GM10847 (cell line): ENCODE measurements around the gene BCL11B.

Source experiments
- POLR2A ChIP-seq: IDR thresholded peaks from 2 replicates; pipeline ENCODE4 v1.6.1; 2011; ENCODE audit not compliant: insufficient read length; ENCODE audit errors: extremely low read depth

The BCL11B gene

GRCh38 chr14:99254328-99255009, 17.5 kb downstream of the BCL11B start:
- no peak for TF ChIP-seq POLR2A

DNA sequence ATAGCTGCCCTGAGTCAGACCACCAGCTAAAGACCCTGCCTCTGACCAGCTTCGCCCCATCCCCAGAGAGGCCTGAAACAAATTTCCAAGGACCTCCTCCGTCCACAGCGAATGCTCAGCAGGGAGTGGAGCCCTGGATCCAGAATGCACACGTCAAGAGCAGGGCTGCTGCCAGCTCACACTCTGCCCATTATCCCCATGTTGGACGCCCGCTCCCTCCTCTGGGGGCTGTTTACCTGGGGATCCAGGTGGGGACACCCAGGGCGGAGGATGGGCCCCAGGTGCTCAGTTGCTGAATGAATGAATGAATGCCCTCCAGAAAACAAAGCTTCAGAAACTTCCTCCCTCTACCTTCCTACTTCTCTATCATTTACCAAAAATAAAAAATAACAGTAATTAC, 18.1 kb downstream of the BCL11B start:
- no peak for TF ChIP-seq POLR2A

GRCh38 chr14:99252940-99253868, 18.8 kb downstream of the BCL11B start:
- TF ChIP-seq POLR2A, result no peak

GRCh38 chr14:99252443-99252939, 19.5 kb downstream of the BCL11B start:
- TF ChIP-seq POLR2A, result no peak

DNA sequence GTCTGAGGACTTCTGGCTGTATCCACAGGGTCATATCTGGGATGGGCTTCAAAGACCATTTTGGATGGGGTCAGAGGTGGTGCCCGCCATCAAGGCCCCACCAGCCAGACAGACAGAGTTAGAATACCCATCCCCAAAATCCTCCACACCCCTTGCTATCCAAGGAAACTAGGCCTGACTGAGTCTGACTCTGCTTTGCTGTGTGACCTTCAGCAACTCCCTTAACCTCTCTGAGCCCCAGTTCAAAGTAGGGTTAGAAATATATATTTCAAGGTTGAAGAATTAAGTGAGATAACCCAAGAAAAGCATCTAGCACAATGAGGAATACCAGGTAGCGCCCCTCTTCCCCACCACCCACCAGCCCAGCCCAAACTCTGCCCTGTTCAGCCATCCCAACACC, 20.3 kb downstream of the BCL11B start:
- TF ChIP-seq POLR2A, result no peak

DNA sequence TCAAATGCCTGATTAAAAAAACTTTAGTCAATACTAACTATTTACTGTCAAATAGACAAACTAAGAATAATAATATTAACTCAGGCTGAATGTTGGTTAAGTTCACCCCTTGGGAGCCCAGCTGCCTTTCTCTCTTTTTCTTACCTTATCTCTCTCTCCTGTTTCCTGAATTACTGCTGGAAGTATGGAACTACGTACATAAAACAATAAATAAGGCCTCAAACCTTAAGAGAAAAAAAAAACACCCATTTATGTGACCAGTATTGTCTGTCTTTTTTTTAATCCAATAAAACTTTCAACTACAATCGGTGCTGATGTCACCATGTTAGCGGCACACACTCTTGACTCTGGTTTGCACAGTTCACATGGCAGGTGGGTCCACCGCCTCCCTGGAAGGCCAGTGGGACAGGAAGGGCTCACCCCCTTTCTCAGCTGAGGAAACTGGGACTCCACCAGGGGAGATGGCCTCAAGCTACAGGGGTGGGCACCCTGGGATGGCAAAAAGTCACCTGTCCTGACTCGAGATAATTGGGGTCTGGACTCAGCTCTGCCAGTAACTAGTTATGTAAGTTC, 21.3 kb downstream of the BCL11B start:
- no peak for TF ChIP-seq POLR2A

DNA sequence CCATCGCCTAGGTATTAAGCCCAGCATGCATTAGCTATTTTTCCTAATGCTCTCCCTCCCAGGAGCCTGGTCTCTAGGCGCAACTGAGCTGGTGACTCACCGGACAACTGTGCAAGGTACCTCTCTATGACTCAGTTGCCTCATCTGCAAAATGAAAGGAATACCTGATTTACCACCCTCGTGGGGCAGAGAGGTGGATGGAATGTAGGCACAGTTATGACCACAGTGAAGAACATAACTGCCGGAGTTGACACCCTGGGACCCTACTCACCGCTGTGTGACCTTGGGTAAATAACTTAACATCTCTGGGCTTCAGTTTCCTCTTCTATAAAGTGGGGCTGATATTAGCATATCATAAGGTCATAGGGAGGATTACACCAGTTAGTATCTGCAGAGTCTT, 22.6 kb downstream of the BCL11B start:
- TF ChIP-seq POLR2A, result no peak

DNA sequence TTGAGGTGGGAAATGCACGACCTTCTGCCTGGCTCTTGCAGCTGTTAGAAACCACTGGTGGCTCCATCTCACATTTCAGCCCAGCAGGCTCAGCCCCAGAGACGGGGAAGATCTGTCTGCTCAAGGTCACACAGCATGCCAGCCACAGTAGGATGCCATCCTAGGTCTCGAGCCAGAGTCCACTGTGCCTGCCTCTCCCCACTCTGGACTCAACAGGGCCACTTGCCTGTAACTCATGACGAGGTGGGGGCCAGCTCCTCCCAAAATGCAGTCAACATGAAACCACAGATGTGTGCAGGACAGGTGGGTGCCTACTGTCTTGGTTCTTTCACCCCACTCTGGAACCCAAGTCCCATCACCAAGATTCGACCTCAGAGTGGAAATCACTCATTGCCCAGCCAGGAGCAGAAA, 23.2 kb downstream of the BCL11B start:
- no peak for TF ChIP-seq POLR2A

DNA sequence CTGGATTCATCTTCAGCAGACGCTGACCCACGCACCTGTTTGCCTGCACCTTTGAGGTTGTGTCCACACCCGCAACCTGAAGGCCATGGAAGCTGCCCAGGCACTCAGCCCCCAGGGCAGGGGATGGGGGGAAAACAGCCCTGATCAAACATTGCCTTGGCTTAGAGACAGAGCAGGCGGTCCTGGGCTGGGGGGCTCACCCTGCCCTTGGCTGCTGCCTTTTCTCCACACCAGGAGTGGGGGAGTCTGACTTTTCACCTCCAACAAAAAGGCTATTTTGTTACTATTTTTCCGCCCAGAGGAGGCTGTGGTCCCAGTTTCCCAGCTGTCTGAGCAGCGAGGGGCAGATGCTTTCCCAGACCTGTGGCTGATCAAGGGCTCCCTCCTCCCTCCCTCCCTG, 24.2 kb downstream of the BCL11B start:
- TF ChIP-seq POLR2A, result no peak

- TF ChIP-seq POLR2A, result no peak
Measured at GRCh38 chr14:99247101-99247729, 24.8 kb downstream of the BCL11B start.

DNA sequence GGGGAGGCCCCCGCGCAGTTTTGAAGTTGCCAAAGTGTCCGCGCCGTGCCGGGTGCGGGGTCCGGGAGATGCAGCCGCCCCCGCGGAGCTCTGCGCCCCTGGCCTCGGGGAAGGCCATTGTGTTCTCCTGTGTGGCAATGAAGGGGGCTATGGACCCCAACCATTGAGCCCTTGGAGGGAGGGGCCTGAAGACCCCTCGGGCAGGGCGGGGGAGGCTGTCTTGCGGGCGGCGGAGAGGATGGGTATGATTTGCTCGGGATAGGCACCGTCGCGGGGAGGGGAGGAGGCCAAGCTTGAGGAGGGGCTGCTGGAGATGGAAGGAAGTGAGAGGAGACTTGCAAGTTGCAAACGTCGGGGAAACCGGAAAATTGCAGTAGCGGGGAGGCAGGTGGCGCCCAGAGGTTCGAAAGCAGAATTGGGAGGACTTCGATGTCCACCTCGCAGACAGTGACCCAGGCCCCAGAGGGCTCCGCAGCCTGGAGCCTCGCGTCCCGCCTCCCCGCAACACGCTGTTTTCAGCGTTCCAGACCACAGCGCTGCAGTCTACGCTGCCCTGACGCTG, 25.4 kb downstream of the BCL11B start:
- TF ChIP-seq POLR2A, result no peak

DNA sequence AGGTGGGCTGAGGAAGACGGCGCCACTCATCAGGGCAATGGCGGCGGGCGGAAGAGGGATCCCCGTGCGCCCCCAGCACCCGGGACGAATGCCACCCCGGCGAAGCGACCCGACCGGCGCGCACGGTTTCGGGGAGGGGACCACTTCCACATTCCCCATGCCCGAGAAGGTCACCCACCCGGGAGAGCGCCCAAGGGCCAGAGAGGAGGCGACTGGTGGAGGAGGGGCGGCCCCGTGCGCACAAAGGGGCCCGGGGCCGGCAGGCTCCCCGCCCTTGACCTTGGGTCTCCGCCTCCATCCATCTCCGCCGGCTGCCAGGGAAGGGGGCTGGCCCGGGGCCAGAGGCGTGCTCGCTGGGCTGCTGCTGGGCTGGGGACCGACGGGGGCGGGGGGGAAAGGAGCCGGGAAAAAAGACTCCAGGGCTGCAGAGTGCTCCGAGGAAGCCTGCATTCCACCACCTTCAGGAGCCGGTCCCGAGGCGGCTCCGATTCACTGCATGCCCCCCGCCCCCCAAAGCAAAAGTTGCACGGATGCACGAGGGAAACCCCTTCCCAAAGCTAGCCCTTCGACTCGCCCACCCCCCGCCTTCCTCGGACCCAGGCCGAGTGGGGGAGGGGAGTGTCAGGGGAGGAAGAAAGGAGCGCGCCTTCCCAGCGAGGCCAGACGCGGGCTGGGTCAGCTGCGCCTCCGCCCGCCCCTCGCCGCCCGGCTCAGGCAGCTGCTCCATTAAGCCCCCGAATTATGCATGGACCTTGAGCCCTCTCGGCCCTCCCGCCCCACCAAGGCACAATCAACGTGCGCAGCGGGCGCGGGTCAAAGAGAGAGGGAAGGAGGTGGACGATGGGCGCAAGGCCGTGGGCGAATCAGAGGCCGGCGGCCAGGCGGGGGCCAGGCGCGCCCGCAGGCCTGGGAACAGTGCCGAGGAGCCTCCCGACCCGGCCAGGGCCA, 26.2 kb downstream of the BCL11B start:
- no peak for TF ChIP-seq POLR2A

DNA sequence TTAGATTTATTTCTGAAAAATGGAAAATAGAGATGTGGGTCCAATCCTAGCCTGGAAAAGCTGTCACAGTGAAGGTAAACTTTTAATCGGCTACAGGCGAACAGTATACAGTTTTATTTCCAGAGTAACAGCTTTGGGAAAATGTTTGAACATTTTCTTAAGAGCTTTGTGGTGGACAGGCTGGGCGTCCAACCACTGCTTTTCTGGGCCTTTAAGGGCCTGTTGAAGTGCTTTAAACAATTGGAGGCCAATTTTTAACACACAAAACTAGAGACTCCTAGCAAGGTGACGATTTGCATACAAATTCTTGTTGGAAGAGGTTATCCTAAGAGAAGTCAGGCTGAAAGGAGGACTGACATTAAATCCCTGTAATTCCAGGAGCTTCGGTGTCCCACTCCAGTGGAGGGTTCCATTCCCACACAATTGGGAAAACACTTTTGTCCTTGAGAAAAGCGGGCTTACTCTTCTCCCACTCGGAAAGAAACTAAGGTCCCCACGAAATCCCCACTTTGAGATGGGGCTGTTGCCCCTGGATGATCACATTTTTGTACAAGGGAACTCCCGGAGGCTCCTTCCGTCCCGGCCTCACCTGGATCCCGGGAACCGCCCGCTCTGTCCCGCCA, 26.9 kb downstream of the BCL11B start:
- TF ChIP-seq POLR2A, result no peak
